GM12891 (cell line): Measurements from ENCODE around the gene PLCXD1.

Experiments
- PAX5 ChIP-seq: IDR thresholded peaks from 2 replicates; pipeline ENCODE4 v1.6.1; 2011; ENCODE audit warnings: low read length, moderate library complexity, mild to moderate bottlenecking; ENCODE audit not compliant: insufficient read depth, severe bottlenecking
- POLR2A ChIP-seq: IDR thresholded peaks from 2 replicates; pipeline ENCODE4 v1.6.1; 2011; ENCODE audit warnings: low read depth, low read length, control low read depth
- POLR2AphosphoS5 ChIP-seq: IDR thresholded peaks from 2 replicates; pipeline ENCODE4 v1.6.1; 2011; ENCODE audit warnings: low read depth, low read length, control low read depth

DNA sequence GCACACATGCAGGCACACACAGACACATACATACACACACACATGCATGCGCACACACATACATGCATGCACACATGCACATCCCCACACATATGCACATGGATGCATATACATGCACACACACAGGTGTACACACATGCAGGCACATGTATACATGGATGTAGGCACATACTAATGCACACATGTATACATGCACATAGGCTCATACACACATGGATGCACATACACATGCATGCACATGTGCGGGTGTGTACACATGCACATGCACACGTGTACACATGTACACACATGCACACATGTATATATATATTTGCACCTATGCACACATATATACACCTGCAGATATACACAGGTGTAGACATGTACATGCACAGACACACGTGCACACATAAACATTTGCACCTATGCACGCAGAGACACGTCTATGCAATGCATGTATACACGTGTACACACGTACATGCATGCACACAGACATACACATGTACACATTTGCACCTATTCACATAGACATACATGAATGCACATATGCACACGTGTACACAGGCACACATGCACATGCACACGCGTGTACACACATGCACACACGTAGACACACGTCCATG lies 4.0 kb downstream of the PLCXD1 start:
- TF ChIP-seq POLR2AphosphoS5 (no peak), POLR2A (no peak), PAX5 (no peak)
